Suprapubic skin (tissue), 4 donors: ENCODE measurements around the gene CWC15.
"Not testable (repeated sequence)": the region's sequence is repeated elsewhere in the genome, so short reads cannot be mapped to it uniquely, and the experiment has no call there.

ENCODE experiments used
- CTCF ChIP-seq, 2 donors: fragments of 200-600 bp in 1 of 2; fragments of 450-650 bp in 1 of 2; sonication (generic) in 1 of 2; IDR thresholded peaks; one replicate each; pipeline ENCODE4 v1.5.1; 2016 to 2019; ENCODE audit warnings: antibody characterized with exemption in 2 of 2, mild to moderate bottlenecking in 1 of 2, moderate library complexity in 1 of 2
- EP300 ChIP-seq: sonication (generic); formaldehyde crosslinking; IDR thresholded peaks from one replicate; pipeline ENCODE4 v1.6.1; 2017; ENCODE audit warnings: antibody characterized with exemption
- POLR2A ChIP-seq, 2 donors: fragments of 450-650 bp; IDR thresholded peaks; one replicate each; pipeline ENCODE4 v1.6.1; 2017; ENCODE audit warnings: antibody characterized with exemption in 2 of 2, mild to moderate bottlenecking in 2 of 2, moderate library complexity in 2 of 2
- POLR2AphosphoS5 ChIP-seq, 3 donors: sonication (generic); formaldehyde crosslinking; IDR thresholded peaks; one replicate each; pipeline ENCODE4 v1.6.1; 2017; ENCODE audit warnings: antibody characterized with exemption in 3 of 3

- TF ChIP-seq CTCF (IDR thresholded peaks at IDR 0.05); POLR2A (IDR thresholded peaks at IDR 0.05); EP300; POLR2AphosphoS5 (IDR thresholded peaks at IDR 0.05): not testable (repeated sequence)
These were observed 59.5 kb downstream of the CWC15 start for GRCh38 chr11:94913718-94914394.
